Endothelial cell of umbilical vein (primary cell): ENCODE results near the gene ATN1. TPM values are rescaled to one million over a fixed set of nuclear protein-coding genes. Genes with fewer than 3 reads are reported as not detected.

Source experiments
- BruUV-seq: library from RNA; stranded (reverse); fragments of 400-500 nt; replicated peaks from 2 replicates; lab custom pipeline; 2021; lab: Mats Ljungman, UMichigan
- CTCF ChIA-PET: fragments of 300-600, 350-600 bp; sonication (Branson Sonifier 250); formaldehyde crosslinking; loops from one replicate; lab custom pipeline; 2021; ENCODE audit warnings: antibody characterized with exemption, inconsistent platforms; lab: Charles Lee
- POLR2A ChIA-PET: fragments of 300-600, 350-600 bp; sonication (Branson Sonifier 250); formaldehyde crosslinking; loops from one replicate; lab custom pipeline; 2021; ENCODE audit warnings: antibody characterized with exemption, inconsistent platforms; lab: Charles Lee
- DNase-seq: peaks from one replicate; pipeline ENCODE4 v3.0.0-alpha.2; 2011; ENCODE audit warnings: low read depth, low spot score
- FAIRE-seq: peaks from 2 replicates; lab custom pipeline; 2011; peaks lifted over from hg19 to GRCh38; lab: Jason Lieb, UNC
- H2AFZ ChIP-seq: 2 replicates; pipeline ENCODE4 v1.6.0; 2012; ENCODE audit warnings: low read depth, low read length, control low read depth, inconsistent platforms
- H3K27ac ChIP-seq: 2 replicates; pipeline ENCODE4 v1.5.1; 2011; ENCODE audit warnings: low read depth, mild to moderate bottlenecking, control low read depth, low read length, moderate library complexity; ENCODE audit not compliant: insufficient read depth
- H3K27me3 ChIP-seq, 2 experiments: 2 replicates each; pipeline versions ENCODE4 v1.6.0 to v1.6.1; 2011; ENCODE audit warnings: low read length in 2 of 2, mixed read lengths in 1 of 2; ENCODE audit not compliant: control insufficient read depth in 2 of 2, insufficient read depth in 2 of 2
- H3K36me3 ChIP-seq, 2 experiments: 2 replicates in 1 of 2; 3 replicates in 1 of 2; pipeline ENCODE4 v1.5.1; 2011; ENCODE audit warnings: low read length in 2 of 2, mild to moderate bottlenecking in 1 of 2, moderate library complexity in 1 of 2; ENCODE audit not compliant: control insufficient read depth in 2 of 2, insufficient read depth in 2 of 2; ENCODE audit errors: extremely low read depth in 1 of 2
- H3K4me1 ChIP-seq: 3 replicates; pipeline ENCODE4 v1.5.1; 2011; ENCODE audit warnings: mild to moderate bottlenecking, low read length; ENCODE audit not compliant: control insufficient read depth, insufficient read depth; ENCODE audit errors: extremely low read depth
- H3K4me2 ChIP-seq: 2 replicates; pipeline ENCODE4 v1.6.1; 2011; ENCODE audit warnings: low read length, control low read depth, mixed read lengths; ENCODE audit not compliant: insufficient read depth
- H3K4me3 ChIP-seq, 3 experiments: fragments of 200-600 bp in 1 of 3; sonication (generic), shearing (Covaris generic) in 1 of 3; replicated peaks in 1 of 3; 2 replicates each; pipeline ENCODE4 v1.5.1; 2011 to 2016; ENCODE audit warnings: control low read depth in 3 of 3, low read length in 3 of 3, mild to moderate bottlenecking in 2 of 3, inconsistent platforms in 1 of 3, low read depth in 1 of 3, moderate library complexity in 1 of 3; ENCODE audit not compliant: insufficient read depth in 1 of 3
- H3K79me2 ChIP-seq: 2 replicates; pipeline ENCODE4 v1.6.0; 2012; ENCODE audit warnings: low read length, inconsistent platforms; ENCODE audit not compliant: control insufficient read depth, insufficient read depth
- H3K9ac ChIP-seq: replicated peaks from 2 replicates; pipeline ENCODE3; 2011; ENCODE audit warnings: low read length, control low read depth; ENCODE audit not compliant: insufficient read depth; ENCODE audit errors: extremely low read depth
- H3K9me1 ChIP-seq: replicated peaks from 3 replicates; pipeline ENCODE4 v1.6.0; 2011; ENCODE audit warnings: mild to moderate bottlenecking, low read length; ENCODE audit not compliant: control insufficient read depth, insufficient read depth; ENCODE audit errors: extremely low read depth
- H3K9me3 ChIP-seq: replicated peaks from 2 replicates; pipeline ENCODE4 v1.5.1; 2012; ENCODE audit warnings: low read length, inconsistent platforms; ENCODE audit not compliant: control insufficient read depth, insufficient read depth
- H4K20me1 ChIP-seq: replicated peaks from 2 replicates; pipeline ENCODE3; 2011; ENCODE audit warnings: mild to moderate bottlenecking, low read length; ENCODE audit not compliant: control insufficient read depth, insufficient read depth; ENCODE audit errors: extremely low read depth
- EZH2 ChIP-seq: IDR thresholded peaks from 2 replicates; pipeline ENCODE4 v1.6.1; 2012; ENCODE audit warnings: borderline replicate concordance, low read depth, mild to moderate bottlenecking, moderate library complexity, low read length, inconsistent platforms; ENCODE audit not compliant: severe bottlenecking
- FOS ChIP-seq: IDR thresholded peaks from 2 replicates; pipeline ENCODE4 v1.6.1; 2011; ENCODE audit warnings: mild to moderate bottlenecking, low read length, moderate library complexity, borderline replicate concordance; ENCODE audit not compliant: insufficient read depth
- GATA2 ChIP-seq: IDR thresholded peaks from 2 replicates; pipeline ENCODE4 v1.7.0; 2011; ENCODE audit warnings: low read depth, mild to moderate bottlenecking, moderate library complexity, mixed read lengths, low read length; ENCODE audit not compliant: insufficient read length, insufficient read depth
- JUN ChIP-seq: IDR thresholded peaks from 2 replicates; pipeline ENCODE4 v1.6.1; 2011; ENCODE audit warnings: borderline replicate concordance, low read depth; ENCODE audit not compliant: insufficient read length, insufficient read depth
- MYC ChIP-seq: IDR thresholded peaks from one replicate; pipeline ENCODE4 v1.6.1; 2011; ENCODE audit warnings: mild to moderate bottlenecking, low read depth, low read length
- POLR2A ChIP-seq: IDR thresholded peaks from 2 replicates; pipeline ENCODE4 v1.6.1; 2012; ENCODE audit warnings: low read depth, mild to moderate bottlenecking, control low read depth, low read length
- POLR2AphosphoS5 ChIP-seq: IDR thresholded peaks from 2 replicates; pipeline ENCODE4 v1.6.1; 2012; ENCODE audit warnings: low read depth, mild to moderate bottlenecking, control low read depth, low read length, moderate library complexity; ENCODE audit not compliant: insufficient read depth
- dilution Hi-C: fragments of 300-500 bp; cut with MboI; formaldehyde crosslinking; loops from one replicate; pipeline ENCODE4 v1.15.0; 2019; ENCODE audit warnings: low sequenced_read_pairs; ENCODE audit not compliant: extremely low pct_ligation_motif_present
- intact Hi-C: fragments of 100-400 bp; cut with micrococcal nuclease; formaldehyde crosslinking; loops from one replicate; pipeline ENCODE4 v1.10.0; 2022
- polyA plus RNA-seq, 4 experiments: library from polyadenylated mRNA; depleted of rRNA in 3 of 4; stranded (reverse) in 3 of 4; unstranded in 1 of 4; fragments of >200 nt; gene quantifications; 2 replicates each; pipeline versions ENCODE4 v1.2.1 to v1.2.3, GENCODE V29; 2011 to 2012; ENCODE audit warnings: missing spikeins in 1 of 4
- total RNA-seq: library from RNA; stranded (reverse); gene quantifications from 2 replicates; pipeline ENCODE4 v1.2.3, GENCODE V29; 2021
- TF ChIP-seq, protein P1 (sequence below), 2 donors: IDR thresholded peaks; 1 replicate in 1 of 2; 2 replicates in 1 of 2; pipeline ENCODE4 v1.5.1; 2011; ENCODE audit warnings: low read length in 2 of 2, mild to moderate bottlenecking in 2 of 2, moderate library complexity in 2 of 2, control low read depth in 1 of 2, inconsistent platforms in 1 of 2, low read depth in 1 of 2; ENCODE audit not compliant: insufficient read depth in 1 of 2; ENCODE audit errors: extremely low read depth in 1 of 2
- TF ChIP-seq, protein P2 (sequence below): IDR thresholded peaks from 2 replicates; pipeline ENCODE4 v1.6.1; 2011; ENCODE audit not compliant: insufficient read depth, insufficient read length

ATN1 gene
- total and polyA plus RNA-seq, 2 donors (not counting 3 experiments of a cell fraction or from before 2014, with no cell fraction given), result 46.4 to 117 TPM

DNA sequence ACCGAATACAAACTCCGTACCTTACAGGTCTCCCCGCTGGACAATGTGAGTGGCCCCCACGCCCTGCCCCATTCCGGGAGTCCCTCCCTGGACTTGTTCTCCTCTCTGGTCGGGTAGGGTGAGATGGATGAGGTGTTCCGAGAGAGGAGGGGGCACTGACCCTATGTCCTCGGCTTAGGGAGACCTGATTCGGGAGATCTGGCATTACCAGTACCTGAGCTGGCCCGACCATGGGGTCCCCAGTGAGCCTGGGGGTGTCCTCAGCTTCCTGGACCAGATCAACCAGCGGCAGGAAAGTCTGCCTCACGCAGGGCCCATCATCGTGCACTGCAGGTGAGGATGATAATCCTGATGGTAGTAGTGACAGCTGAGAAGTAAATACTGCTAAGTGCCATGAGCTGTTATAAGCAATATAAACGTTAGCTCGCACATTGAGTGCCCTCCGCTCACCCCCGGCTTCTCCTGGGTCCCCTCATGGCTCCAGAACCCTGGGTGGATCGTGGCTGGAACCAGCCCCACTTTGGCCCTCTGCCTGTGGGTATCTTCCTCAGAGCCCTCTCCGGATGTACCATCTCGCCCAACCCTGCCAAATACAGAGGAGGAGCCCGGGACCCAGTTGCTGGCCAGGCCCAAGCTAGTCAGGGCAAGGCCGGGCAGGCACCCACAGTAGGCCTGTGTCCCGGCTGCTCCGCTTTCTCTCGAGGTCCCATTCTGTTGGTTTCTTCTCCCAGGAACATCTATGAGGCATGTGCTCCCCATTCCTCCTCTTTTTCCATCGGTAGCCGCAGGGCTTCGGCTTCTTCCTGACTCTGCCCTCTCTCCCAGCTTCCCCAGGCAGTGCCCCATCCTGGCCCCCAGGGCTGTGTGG is 30.2 kb downstream of the ATN1 start:
- no TSS peak for BruUV-seq
- H3K4me3 ChIP-seq, result no peak overlapping the region
- TF ChIP-seq POLR2A, result no peak
- TF ChIP-seq, protein P1, sequence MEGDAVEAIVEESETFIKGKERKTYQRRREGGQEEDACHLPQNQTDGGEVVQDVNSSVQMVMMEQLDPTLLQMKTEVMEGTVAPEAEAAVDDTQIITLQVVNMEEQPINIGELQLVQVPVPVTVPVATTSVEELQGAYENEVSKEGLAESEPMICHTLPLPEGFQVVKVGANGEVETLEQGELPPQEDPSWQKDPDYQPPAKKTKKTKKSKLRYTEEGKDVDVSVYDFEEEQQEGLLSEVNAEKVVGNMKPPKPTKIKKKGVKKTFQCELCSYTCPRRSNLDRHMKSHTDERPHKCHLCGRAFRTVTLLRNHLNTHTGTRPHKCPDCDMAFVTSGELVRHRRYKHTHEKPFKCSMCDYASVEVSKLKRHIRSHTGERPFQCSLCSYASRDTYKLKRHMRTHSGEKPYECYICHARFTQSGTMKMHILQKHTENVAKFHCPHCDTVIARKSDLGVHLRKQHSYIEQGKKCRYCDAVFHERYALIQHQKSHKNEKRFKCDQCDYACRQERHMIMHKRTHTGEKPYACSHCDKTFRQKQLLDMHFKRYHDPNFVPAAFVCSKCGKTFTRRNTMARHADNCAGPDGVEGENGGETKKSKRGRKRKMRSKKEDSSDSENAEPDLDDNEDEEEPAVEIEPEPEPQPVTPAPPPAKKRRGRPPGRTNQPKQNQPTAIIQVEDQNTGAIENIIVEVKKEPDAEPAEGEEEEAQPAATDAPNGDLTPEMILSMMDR (IDR thresholded peaks at IDR 0.05; ENCODE audit: extremely low read depth in 1 of 2, insufficient read depth in 1 of 2, low read depth in 1 of 2, low read length in 2 of 2), result no peak
- no peak for TF ChIP-seq JUN
- TF ChIP-seq, protein P2, sequence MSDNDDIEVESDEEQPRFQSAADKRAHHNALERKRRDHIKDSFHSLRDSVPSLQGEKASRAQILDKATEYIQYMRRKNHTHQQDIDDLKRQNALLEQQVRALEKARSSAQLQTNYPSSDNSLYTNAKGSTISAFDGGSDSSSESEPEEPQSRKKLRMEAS, result no peak
- TF ChIP-seq MYC, result no peak
- TF ChIP-seq GATA2, result no peak
- TF ChIP-seq POLR2AphosphoS5, result no peak
- no peak for TF ChIP-seq EZH2
- TF ChIP-seq FOS, result no peak
- H2AFZ ChIP-seq, result no peak overlapping the region
- H3K9ac ChIP-seq, result no peak overlapping the region
- no peak overlapping the region for H3K27ac ChIP-seq
- ChIA-PET POLR2A (interaction anchor here (1.8 kb wide), 1 partner anchor 14 kb away, joined by 6 read pairs; the partner anchor contains the start of genes C12orf57 and RNU7-1), CTCF (interaction anchor here (1.7 kb wide), 1 partner anchor 14 kb away, joined by 12 read pairs; the partner anchor contains the start of gene C12orf57)
- no peak for DNase-seq
- intact Hi-C loops, result no loop called here
- H3K27me3 ChIP-seq, result no peaks in the 10 kb centered on the region
- no peaks in the 10 kb centered on the region for H3K36me3 ChIP-seq
- no peak overlapping the region for H3K4me2 ChIP-seq
- dilution Hi-C loops, result no loop called here
- no peaks in the 10 kb centered on the region for H3K79me2 ChIP-seq
- H3K4me1 ChIP-seq, result peaks cover 29% of the 10 kb centered on the region
- no peaks in the 10 kb centered on the region for H3K9me3 ChIP-seq
- no peaks in the 10 kb centered on the region for H3K9me1 ChIP-seq
- H4K20me1 ChIP-seq, result no peaks in the 10 kb centered on the region
- FAIRE-seq, result no peak
